VCaP (cell line): Measurements from ENCODE around the gene PADI3.

Experiments used
- H3K27ac ChIP-seq: fragments of 450-650 bp; 2 replicates; pipeline ENCODE4 v1.5.1; 2017
- TF ChIP-seq, protein P1 (sequence below): fragments of 450-650 bp; conservative IDR thresholded peaks from 2 replicates; pipeline ENCODE4 v1.5.1; 2017; ENCODE audit warnings: mild to moderate bottlenecking, moderate library complexity

Gene PADI3

DNA sequence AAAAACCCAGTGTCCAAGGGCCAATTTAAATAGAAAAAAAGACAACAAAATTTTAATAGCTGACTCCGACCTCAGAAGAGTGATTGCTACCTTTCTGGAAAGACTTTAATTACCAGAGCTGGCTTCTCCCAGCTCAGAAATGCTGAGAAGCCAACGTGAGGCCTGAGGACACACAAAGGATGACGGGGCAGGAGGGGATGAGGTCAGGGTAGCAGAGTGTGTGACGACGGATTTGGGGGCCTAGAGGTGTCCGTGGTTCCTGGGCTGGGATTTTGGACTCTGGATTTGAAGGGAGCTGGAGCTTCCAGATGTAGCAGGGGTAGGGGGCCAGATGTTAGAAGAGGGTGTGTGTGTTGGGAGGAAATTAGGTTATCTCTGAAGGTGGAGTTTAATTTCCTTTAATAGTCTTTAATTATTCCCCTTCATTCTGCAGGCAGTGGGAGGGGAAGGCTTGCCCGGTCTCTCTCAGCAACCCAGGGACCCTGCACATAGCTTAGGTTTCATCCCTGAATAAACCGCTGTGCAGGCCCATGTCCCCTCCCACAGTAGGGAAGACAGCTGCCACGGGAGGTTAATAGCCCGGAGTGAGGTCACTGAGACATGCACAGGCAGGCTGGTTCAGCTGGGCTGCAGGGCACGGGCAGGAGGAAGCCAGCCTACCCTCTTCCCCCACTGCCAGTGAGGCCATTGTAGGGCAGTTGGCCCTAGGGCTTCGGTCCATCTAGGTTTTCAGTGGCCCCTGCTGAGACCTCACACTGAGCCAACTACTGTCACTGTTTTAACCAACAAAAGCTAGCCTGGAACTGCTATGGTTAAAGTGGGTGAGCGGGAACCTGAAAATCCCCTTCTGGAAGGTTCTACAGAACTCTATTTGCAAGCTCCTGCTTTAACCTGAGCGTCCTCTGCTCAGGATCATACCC lies 3.8 kb upstream of the PADI3 start:
- no peak overlapping the region for H3K27ac ChIP-seq
- TF ChIP-seq, protein P1, sequence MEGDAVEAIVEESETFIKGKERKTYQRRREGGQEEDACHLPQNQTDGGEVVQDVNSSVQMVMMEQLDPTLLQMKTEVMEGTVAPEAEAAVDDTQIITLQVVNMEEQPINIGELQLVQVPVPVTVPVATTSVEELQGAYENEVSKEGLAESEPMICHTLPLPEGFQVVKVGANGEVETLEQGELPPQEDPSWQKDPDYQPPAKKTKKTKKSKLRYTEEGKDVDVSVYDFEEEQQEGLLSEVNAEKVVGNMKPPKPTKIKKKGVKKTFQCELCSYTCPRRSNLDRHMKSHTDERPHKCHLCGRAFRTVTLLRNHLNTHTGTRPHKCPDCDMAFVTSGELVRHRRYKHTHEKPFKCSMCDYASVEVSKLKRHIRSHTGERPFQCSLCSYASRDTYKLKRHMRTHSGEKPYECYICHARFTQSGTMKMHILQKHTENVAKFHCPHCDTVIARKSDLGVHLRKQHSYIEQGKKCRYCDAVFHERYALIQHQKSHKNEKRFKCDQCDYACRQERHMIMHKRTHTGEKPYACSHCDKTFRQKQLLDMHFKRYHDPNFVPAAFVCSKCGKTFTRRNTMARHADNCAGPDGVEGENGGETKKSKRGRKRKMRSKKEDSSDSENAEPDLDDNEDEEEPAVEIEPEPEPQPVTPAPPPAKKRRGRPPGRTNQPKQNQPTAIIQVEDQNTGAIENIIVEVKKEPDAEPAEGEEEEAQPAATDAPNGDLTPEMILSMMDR, result no peak

DNA sequence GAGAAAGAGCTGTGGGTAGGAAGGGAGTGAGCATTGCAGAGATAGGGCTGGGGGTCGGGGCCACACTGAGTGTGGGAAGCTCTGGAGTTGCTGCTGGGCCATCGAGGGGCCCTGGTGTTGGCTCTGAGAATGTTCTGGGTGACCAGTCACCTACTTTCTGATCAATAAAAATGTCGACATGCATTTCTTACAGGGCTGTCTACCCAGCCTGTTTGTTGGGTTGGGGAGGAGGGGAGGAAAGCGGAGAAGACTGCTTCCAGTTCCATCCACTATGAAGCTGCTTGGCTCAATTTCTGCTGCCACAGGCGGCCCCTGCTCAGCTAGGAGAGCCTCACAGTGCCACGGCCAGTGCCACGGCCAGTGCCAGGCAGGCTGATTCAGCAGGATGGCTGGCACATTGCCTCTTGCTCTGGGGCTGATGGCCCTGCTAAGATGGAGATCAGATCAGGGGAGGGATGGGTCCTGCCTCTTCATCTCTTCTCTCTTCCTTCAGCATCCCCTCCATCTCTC lies 3.0 kb upstream of the PADI3 start:
- TF ChIP-seq, protein P1, result no peak
- H3K27ac ChIP-seq, result no peak overlapping the region

DNA sequence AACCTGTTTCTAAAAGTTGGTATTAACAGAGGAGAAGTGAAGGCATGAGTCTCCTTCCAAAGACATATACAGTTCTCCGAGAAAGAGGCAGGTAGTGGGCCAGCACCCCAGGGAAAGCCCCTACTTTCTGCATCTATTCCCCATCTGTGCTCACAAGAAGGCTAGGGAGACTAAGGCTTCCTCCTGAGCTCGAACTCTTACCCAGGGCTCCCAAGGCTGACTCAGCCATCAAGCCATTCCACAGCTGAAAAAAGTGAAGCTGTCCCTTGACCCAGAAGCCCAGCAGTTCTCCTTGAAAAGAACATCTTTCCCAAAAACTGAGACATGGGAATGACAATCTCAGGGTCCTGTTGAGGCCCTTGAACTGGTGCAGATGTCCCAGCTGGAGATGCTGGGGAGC lies 1.9 kb upstream of the PADI3 start:
- H3K27ac ChIP-seq, result no peak overlapping the region

DNA sequence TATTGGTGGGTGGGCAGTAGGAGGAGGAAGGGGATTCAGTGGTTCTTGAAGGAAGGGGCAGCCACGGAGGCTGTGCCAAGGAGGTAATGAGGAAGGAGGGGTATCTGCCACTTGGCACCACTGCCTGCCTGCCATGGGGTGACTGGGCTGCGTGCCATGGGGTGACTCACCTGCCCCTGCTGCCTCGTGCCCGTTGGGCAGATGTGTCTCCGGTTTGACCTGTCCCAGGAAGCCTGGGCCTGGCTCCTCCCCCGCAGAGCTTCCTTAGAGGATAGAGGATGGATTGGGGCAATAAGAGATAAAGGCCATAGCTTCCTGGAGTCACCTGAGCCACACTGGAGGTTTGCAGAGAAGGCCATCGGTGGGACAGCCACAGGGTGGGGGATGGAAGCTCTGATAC lies 1.7 kb downstream of the PADI3 start:
- no peak overlapping the region for H3K27ac ChIP-seq
- TF ChIP-seq, protein P1, result no peak

More for the DNA sequence above, 1.9 kb upstream of the PADI3 start:
- TF ChIP-seq, protein P1, result no peak

DNA sequence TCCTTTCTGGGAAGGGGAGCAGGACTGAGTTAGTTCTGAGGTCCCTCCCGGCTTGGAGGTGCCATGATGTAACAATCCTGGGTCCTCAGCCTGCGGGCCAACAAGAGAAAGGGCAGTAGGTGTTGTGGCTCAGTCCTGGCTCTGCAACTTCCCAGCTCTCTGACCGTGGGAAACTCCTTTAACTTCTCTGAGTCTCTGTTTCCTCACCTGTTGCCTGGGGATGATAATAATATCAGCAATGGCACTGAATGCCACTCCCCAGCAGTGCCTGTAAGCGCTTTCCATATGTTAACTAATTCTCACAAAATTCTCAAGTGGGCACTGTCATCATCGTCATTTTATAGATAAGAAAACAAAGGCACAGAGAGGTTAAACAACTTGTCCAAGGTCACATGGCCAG lies 2.3 kb downstream of the PADI3 start:
- no peak overlapping the region for H3K27ac ChIP-seq
- TF ChIP-seq, protein P1, result no peak

DNA sequence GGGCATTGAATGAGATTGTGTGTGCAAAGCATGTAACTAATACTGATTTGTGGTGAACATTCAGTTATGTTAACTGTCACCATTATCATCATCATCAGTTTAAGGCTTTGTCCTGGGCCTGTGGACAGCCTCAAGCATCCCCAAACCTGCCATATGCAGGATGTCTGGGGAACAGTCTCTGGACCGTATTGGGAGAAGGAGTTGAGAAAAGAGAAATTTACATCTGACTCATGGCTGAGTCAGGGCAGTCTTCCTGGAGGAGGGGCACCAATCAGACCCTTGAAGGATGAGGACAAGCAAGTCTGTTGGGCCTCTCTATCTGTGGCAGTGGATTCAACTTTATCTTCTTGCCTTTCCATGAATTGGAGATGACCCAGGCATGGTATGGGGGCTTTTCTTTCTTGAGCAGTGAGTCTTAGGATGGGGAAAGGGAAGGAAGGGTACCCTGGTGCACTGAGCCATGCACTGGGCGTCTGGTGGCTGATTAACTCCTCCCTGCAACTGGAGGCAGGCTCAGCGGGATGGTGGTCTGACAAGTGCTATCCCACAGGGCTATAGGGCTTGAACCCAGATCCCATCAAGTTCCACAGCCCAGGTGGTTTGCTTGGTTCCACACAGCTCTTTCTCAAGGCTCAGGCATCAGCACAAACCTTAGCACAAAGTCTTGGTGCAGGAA lies 2.9 kb downstream of the PADI3 start:
- TF ChIP-seq, protein P1, result no peak
- no peak overlapping the region for H3K27ac ChIP-seq

DNA sequence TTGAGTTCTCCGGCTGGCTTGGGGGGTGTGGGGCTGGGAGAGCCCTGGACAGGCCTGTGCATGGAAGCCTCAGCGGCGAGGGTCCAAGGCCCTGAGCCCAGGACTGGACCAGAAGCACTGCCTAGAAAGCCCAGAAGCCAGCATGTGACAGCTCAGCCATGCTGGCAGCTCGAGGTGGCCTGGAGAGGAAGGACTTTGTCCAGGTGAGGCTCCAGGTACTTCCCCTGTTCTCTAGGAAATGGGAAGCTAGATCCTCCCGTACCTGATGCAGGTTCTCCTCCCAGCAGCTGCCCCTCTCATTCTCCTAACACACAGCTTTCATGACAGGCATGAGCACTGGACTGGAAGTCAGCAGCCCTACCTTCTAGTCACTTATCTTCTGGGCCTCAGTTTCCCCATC lies 6.4 kb downstream of the PADI3 start:
- TF ChIP-seq, protein P1, result no peak
- no peak overlapping the region for H3K27ac ChIP-seq
